Hematopoietic multipotent progenitor cell treated with erythropoietin and hydrocortisone succinate and interleukin-3 and kit ligand, for 6 days (in vitro differentiated cells): ENCODE measurements around the gene PNPLA1.

ENCODE experiments used
- DNase-seq: peaks from one replicate; pipeline ENCODE4 v3.0.0-alpha.2; 2015

PNPLA1 gene

DNA sequence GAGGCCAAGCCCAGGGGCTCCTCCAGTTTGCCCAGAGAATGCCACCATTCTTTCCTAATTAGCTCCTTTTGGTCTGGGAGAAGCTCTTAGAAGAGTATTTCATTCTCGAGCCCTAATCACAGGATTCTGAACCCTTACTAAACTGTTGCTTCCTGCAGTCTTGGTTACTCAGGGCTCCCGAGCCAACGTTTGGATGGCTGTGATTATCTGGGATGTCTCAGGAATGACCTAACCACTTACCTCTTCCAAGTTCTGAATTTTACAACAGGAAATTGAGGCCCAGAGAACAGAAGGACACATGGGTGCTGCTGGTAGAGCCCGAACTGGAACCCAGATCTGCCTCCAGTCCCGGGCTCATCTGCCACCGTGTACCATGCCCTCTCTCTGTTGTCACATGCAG, 22.2 kb upstream of the PNPLA1 start:
- DNase-seq: no peak

DNA sequence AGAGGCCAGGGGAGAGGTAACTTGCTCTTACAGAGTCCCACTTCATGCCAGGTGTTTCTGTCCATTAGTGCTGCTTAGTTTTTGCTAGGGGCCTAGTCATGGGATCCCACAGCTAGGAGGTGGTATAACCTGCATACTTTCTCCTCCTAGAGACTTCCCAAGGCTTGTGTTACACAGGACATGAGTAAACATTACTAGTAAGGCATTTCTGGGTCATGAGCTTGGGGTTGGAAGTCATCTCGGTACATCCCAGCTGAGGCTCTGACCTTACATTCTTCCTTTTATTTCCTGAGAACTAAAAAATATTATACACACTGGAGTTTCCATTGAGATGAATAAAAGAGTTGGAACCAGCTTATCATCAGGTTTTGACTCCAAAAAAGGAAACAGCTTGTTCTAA, 20.9 kb upstream of the PNPLA1 start:
- DNase-seq: no peak

DNA sequence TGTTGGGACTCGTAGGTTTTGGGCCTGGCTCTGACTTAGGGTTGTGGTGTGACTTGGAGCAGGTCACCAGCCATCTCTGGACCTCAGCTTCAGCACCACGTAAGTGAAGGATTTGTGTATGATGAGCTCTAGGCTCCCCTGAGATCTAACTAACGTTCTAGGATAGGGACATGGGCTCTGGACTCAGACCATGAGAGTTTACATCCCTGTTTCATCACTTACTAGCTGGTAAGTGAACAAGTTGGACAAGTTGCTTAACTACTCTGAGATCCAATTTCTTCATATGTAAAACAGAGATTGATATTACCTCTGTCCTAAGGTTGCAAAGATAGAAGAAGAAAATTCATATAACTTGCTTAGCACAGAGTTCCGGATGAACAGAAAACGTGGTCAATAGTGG, 20.3 kb upstream of the PNPLA1 start:
- DNase-seq: no peak

DNA sequence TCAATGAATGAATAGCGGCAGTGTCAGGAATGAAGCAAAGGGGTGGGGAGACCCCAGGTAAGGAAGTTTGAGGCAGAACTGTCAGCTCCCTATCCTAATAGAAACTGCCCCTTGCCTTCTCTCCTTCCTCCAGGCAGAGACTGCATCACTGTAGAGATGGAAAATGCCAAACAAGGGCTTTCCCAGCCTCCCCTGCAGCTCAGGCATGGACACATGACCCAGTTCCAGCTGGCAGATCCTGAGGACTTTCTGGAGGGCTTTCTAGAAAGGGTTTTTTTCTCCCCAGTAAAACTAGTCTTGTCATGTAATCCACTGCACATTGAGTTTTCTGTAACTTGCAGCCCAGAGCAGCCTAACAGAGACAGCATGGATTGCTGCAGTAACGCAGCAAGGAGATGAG, 17.9 kb upstream of the PNPLA1 start:
- DNase-seq: no peak

DNA sequence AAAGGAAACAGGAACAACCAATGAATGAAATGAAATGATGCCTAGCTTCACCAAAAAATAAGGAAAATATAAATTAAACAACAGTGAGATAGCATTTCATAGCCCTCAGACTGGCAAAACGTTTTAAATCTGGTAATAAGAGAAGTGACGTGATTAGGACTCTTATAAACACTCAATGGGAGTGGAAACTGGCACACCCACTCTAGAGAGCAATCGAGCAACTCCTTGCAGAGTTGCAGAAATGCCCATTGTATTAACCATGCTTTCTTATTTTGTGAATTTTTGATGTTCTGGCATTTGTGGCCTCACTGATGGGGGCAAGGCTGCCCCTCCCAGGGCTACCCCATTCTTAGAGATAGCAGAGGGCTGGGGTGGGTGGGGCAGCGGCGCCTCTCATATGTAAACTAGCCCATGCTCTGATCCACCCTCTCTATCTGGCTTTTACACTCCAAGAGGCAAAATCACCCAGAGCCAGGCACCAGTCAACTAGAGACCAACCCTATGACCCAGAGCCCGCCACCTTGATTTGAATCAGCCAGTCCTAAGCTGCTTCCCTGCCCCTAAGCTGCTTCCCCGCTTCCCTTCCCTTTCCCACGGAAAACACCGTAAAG, 6.4 kb upstream of the PNPLA1 start:
- peak; percentile 84 for DNase-seq

DNA sequence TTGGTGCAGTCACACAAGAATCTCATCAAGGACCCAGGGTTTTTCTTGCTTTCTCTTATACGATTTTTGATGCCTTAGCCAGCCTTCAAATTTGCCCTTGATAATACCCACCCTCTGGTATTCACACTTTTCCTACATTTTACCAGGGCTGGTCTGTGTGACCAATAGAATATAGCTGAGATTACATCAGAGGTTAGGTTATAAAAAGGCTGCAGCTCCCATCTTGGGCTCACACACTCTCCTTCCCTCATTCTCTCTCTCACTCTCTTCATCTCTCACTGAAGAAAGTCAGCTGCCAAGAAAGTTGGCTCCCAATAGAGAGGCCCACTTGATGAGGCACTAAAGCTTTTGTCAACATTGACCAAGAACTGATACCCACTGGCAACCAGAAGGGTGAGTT, 4.1 kb upstream of the PNPLA1 start:
- DNase-seq: no peak

DNA sequence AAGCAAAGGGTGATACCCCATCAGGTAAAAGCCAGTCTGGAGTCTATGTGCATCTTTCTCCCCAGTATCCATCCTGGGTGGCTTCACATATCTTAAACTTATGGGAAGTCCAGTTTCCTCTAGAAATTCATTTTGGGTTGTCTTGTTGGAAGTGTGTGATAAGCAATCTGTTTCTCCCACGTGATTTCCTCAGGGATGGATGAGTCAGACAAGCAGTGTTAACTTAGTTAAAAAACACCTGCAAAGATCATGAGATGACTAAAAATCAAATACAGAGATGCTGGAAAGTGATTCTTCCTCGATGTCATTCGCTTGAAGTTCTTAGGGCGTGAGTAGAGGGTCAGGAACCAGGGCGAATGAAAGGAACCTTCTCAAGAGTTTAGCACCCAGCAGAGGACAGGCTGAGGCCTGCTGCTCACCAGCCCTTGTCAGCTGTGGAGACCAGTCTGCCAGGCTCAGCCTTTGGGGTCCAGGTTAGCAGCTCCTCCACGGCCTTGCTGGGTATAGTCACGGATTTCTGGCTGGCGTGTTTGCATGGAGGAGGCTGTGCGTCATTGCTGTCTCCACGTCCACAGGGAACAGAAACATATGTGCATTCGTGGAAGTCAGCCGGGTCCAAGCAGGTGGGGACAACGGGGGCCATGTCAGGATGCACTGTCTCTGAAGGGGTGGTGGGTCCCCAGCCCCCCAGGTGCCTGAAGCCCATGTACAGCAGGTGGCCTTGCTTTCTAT, 2.8 kb upstream of the PNPLA1 start:
- no peak for DNase-seq

DNA sequence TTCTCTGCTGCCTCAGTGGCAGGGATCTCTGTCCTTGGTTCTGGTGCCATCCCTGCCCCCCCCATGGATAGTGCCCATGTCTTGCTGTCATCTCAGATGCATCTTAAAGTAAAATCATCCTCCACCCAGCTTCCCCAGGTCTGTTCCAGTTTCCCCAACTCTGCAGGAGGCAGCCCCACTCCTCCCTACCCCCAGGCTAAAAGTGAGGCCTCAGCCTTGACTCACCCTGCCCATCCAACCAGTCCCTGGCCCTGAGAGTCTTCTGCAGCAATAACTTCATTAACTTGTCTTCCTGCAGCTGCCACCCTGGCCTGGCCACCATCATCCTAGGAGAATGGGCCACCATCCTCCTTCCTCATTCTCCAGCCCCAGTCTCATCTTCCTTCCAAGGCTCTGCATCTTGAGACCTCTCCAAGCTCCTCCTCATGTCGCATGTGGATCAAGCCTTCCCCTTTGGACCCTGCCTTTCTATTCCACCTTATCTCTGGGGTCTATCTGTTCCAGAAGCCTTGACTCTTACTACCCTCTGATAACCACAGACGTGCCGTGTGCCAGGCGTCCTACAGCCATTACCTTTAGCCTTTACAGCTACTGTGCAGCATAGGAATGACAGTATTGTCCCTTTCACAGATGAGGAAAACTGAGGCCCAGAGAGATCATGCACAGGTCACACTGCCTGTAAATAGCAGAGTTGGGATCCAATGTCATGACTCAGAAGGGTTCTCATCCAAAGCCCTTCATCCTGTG, 2.0 kb upstream of the PNPLA1 start:
- DNase-seq: no peak

DNA sequence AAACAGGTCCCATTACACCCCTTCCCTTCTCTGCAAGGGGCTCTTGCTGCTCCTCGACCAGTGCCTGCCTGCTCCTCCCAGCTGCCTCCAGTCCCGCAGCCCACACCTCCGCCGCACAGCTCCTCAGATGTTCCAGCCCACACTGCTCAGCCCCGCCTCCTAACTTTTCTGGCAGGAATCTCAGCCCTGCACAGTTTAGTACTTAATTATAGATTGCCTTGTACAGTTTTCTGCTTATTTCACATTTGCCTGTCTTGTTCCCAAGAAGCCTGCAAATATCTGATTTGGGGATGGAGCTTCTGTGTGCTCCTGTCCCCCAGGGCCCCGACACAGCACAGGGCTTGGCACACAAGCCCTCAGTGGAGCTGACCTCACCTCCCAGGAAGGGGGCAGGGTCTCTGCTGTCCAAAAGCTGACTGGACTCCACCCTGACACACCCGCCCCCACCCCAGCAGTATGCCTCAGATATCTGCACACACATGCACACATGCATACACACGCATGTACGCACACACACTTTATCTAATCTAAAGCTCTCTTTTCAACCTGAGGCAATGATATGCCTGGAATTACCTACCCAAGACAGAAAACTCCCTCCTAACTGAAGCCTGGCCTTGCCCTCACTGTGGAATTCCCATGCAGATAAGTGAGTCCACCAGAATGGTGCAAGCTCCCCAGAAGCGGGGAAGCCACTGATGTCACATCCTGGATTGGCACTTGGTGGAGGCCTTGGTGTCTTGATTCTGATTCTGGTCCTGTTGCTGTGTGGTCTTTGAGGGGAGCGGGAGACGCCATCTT, 1.2 kb upstream of the PNPLA1 start:
- DNase-seq: no peak

DNA sequence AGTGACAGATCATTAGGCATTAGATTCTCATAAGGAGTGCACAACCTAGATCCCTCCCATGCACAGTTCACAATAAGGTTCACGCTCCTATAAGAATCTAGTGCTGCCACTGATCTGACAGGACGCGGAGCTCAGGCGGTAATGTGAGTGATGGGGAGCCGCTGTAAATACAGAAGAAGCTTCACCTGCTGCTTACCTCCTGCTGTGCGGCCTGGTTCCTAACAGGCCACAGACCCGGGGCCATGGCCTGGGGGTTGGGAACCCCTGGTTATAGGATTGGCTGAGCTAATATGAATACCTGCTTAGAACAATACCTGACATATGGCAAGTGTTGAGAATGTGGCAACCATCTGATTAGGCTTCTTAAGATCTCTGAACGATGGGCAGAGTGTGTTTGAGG, 2.4 kb downstream of the PNPLA1 start:
- no peak for DNase-seq

DNA sequence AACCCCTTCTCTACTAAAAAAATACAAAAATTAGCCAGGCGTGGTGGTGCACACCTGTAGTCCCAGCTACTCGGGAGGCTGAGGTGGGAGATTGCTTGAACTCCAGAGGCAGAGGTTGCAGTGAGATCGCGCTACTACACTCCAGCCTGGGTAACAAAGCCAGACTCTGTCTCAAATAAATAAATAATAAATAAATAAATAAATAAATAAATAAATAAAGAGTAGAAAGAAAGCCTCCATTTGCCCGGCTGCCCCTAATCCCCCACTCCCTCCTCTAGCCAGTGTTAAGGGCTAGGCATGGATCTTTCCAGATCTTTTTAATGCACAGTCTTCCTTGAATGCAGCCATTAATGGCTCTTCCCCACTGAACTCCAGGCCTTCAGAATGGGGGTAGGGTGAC, 3.2 kb downstream of the PNPLA1 start:
- DNase-seq: no peak

DNA sequence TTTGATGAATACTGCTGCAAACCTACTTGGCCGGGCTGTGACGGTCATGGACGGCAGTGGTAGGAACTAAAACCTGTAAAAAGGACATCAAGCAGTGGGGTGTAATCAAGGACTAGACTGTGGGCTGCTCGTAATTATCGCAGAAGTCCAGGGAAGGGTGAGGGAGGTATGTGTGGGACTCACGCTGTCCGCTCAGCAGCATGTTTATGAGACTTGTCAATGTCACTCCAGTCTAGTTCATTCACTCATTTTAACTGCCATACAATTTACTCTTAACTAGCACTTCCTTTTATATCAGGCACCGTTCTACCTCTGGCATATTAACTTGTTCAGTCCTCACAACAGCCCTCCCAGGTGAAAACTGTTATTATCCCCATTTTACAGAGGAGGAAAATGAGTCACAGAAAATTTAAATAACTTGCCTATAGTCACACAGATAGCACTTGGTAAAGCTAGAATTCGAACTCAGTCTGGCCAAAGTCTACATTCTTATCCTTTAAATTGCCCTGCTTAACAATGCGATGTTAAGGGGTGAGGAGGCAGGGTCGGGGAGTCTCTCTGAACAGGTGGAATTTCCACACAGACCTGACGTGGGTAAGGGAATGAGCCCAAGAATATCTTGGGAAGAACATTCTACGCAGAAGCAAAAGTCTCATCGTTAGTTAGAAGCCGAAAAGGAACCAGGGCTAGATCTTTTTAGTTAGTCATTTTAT, 4.1 kb downstream of the PNPLA1 start:
- DNase-seq: no peak

DNA sequence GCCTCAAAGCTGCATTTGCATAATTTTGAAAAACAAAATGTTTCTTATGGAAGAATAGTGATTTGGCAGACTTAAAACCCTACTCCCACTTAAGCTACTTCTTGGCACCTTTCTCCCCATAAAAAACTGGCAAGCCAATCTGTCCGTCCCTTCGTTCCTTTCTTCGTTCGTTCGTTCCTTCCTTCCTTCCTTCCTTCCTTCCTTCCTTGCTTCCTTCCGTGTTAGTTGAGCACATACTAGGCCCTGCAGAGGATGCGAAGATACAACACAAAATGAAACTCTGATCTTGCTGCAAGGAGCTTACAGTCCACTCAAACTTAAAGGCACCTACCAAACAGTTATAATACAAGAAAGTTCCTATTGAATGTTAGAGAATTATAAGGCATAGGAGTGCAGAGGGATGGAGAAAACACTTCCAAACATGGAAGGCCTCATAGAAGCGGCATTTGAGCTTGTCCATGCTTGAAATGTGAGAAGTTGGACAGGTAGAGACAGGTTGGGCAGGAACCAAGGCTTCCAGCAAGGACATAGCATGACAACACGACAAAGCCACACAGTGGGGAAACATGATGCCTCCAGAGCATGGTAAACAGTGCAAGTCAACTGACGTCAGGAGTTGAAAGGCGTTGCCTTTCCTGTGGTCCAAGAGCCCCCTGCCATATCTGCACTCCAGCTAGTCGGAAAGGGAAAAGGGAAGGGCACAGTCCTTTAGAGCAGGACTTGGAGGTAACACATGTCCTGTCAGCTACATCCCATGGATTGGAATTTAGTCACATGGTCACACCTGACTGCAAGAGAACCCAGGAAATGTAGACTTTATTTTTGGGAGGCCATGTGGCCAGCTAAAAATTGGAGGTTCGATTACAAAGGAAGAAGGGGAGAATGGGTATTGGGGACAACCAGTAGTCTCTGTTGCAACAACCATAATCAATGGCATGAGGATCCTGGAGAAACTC, 7.0 kb downstream of the PNPLA1 start:
- no peak for DNase-seq

DNA sequence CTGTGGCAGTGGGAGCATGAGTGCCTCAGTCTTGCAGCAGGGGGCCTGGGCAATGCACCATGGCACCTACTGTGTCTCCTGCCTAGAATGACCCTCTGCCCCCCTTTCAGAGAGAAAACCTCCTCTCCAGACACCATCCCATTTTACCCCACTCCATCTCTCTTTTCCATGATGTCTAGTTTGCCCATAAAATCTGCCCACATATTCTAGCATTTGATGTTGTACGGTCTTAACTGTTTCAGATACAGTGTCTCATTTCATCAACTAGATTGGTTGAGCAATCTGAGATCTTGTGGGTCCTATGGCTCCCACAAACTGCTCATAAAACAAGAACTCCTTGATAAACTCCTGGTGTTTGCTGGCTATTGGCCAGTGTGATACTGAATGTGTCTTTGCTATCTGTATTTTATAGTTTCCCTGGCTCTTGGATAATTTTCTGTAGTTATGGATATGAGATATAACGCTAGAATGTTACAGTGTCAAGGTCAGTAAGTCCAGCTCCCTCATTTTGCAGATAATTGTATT, 8.1 kb downstream of the PNPLA1 start:
- peak; percentile 60 for DNase-seq

DNA sequence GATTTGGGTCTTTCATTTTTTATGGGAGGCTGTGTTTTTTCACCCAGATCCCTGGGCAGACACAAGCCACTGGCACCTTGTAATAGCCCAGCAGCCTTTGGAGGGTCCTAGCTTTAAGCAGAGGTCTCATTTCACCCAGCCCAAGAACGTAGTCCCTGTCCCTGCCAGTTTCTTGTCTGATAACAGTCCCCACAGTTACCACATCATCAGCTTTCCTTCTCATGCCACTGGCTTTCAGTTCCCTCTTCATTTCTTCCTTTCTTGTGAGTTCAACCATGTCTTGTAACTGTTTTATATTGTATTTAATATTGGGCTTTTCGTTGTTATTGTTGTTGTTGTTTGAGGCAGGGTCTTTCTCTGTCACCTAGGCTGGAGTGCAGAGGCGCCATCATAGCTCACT, 10.6 kb downstream of the PNPLA1 start:
- no peak for DNase-seq

DNA sequence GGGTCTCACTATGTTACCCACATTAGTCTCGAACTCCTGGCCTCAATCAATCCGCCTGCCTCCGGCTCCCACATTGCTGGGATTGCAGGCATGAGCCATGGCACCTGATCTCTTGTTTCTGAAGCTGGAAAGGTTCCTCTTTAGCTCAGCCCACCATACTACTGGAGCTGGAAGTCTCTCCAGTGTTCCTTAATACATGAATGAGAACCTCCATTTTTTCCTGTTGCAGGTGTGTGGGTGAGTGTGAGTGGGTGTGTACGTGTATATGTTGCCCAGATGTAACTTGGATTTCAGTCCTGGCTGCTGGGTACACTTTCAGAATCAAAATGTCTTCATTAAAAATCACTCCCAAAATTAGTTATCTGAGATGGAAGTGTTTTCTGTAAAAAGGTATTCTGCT, 11.1 kb downstream of the PNPLA1 start:
- DNase-seq: no peak

DNA sequence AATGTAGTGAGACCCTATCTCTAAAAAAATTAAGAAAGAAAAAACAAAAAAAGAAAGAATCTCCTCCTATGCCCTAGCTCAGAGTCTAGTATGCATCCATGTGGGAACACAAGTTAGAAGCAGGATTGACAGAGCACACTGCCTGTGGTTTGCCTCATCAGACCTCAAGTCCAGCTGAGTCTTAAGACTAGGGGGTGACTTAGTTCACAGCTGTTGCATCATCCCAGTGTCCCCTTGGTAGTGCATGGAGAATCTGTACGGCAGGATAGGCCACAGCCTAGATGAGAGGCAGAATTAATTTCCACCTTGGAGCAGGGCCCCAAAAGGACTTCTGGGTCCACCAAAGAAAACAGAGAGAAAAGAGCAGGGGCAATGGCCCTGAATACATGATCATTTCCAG, 13.7 kb downstream of the PNPLA1 start:
- DNase-seq: no peak

DNA sequence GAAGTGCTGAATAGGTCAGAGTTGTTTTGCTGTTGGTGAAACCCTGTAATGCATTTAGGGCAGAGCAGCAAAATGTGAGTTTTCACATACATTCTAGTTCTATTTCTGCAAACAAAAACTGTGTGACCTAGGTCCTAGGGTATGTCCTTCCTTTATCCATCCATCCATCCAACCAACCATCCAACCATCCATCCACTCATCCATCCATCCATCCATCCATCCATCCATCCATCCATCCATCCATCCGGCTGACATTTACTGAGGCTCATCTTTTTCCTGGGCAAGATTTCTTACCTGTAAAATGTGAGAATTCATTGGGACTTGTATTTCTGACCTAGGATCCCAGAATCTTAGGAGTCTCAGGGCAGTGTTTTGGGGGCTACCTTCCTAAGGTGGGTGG, 14.5 kb downstream of the PNPLA1 start:
- DNase-seq: no peak

DNA sequence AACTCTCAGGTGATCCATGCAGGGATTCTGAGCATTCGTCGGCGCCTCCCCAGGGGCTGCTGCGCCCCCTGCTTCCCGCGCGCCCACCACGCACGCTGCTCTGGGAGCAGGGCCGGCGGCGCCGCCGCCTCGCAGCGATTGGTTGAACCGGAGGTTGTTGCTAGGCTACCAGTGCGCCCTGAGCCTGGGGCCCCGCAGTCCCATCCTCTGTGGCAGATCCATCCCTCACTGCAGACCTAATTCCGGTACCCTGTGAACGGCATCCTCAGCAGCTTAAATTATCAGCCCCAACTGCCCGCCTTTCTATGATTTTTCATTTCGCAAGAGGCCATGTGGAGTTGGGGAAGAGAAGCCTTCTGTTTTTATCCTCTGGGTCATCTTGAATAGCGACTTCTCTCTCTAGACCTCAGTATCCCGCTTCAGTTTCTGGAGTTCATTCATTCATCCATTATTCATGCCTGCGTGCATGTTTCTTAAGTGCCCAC, 15.4 kb downstream of the PNPLA1 start:
- peak; percentile 33 for DNase-seq

DNA sequence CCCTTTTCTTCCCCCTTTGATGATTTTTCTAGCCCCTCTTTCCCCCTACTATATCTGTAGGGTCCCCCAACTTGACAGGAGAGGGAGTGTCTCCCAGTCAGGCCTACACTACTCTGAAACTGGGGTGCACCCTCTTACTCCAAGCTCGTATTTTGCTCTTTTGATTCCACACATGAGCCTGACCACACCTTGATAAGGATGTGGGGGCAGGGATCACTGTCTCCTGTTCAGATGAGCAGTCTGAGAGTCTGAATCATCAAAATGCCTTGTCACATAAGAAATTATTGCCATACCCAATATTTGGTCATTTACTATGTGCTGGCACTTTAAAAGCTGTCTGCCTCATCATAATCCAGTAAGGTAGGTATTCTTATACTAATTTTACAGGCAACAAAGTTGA, 15.9 kb downstream of the PNPLA1 start:
- no peak for DNase-seq

DNA sequence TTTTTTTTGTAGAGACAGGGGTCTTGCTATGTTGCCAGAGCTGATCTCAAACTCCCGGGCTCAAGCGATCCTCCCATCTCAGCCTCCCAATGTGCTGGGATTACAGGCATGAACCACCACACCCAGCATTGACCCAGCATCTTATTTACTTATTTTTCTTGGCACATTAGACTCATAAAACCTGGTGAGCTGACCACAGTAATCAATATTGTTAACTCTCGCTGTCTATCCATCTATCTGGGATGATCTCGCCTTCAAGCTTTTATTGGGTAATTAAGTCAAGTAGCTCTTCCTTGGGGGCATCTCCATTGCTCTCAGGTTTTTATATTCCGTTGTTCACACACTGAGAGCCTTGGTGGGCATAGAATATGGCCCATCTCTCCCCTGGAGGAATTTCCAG, 17.0 kb downstream of the PNPLA1 start:
- DNase-seq: no peak
